GM23248 (cell line): ENCODE measurements around the gene CCDC91.

Source experiments
- EZH2 ChIP-seq: fragments of 200-600 bp; sonication (generic); IDR thresholded peaks from 2 replicates; pipeline ENCODE4 v1.6.1; 2018; ENCODE audit warnings: antibody characterized with exemption, mild to moderate bottlenecking; ENCODE audit not compliant: insufficient read depth, poor library complexity, severe bottlenecking
- EZH2phosphoT487 ChIP-seq: fragments of 200-600 bp; sonication (generic); IDR thresholded peaks from 2 replicates; pipeline ENCODE4 v1.6.1; 2018; ENCODE audit warnings: antibody characterized with exemption, moderate library complexity, mild to moderate bottlenecking, low read depth; ENCODE audit not compliant: insufficient read depth

- TF ChIP-seq EZH2phosphoT487 (peak; percentile 94), EZH2 (no peak)
Measured at GRCh38 chr12:28563936-28564335, 373.7 kb downstream of the CCDC91 start.
